PC-9 (cell line): Measurements from ENCODE around the gene ANKRD9.

Source experiments
- EZH2 ChIP-seq: fragments of 200-600 bp; sonication (generic); IDR thresholded peaks from 2 replicates; pipeline ENCODE4 v1.8.0; 2017; ENCODE audit warnings: antibody characterized with exemption, low read depth
- TF ChIP-seq, protein P1 (sequence below): fragments of 200-600 bp; sonication (generic); conservative IDR thresholded peaks from 2 replicates; pipeline ENCODE4 v1.6.1; 2017; ENCODE audit warnings: mixed run types, antibody characterized with exemption, mild to moderate bottlenecking, moderate library complexity

DNA sequence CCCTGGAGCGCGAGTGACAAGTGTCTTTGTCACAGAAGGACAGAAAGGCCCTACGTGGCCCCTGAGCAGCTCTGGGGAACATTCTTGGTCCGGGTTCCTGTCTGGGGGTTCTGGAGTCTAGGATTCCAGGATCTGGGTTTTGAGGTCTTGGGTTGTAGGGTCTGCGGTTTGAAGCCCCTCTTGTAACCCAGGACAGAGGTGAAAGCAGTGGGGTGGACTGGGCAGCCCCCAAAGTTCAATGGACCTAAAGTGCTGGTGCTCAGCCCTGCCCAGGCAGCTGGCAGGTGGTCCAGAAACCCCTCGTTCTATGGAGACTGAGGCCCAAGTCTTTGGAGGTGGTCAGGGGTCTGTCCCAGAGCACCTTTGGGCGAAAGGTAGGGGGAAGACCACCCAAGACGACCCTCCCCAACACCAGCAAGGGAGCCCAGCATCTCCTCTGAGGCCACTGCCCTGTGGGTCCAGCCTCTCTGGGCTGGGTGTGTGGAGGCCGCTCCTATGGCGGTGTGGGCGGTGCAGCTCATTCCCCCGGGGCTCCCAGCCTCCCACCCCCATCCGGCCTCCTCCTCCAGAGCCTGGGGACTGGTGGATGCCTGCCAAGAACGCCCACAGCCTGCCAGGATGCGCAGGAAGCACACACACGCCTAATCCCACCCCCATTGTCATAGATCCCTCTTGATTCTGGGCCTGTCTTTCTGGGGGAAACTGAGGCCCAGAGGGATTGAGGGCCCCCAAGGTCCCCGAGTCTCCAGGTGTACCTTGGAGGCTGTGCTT lies 30.2 kb upstream of the ANKRD9 start:
- TF ChIP-seq, protein P1, sequence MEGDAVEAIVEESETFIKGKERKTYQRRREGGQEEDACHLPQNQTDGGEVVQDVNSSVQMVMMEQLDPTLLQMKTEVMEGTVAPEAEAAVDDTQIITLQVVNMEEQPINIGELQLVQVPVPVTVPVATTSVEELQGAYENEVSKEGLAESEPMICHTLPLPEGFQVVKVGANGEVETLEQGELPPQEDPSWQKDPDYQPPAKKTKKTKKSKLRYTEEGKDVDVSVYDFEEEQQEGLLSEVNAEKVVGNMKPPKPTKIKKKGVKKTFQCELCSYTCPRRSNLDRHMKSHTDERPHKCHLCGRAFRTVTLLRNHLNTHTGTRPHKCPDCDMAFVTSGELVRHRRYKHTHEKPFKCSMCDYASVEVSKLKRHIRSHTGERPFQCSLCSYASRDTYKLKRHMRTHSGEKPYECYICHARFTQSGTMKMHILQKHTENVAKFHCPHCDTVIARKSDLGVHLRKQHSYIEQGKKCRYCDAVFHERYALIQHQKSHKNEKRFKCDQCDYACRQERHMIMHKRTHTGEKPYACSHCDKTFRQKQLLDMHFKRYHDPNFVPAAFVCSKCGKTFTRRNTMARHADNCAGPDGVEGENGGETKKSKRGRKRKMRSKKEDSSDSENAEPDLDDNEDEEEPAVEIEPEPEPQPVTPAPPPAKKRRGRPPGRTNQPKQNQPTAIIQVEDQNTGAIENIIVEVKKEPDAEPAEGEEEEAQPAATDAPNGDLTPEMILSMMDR: no peak
- no peak for TF ChIP-seq EZH2
